D721Med (cell line): ENCODE results near the gene BCAM.
A peak's percentile ranks its signal among the peaks of the same experiment; 100 is the strongest.

Experiments used
- DNase-seq: peaks from one replicate; pipeline ENCODE4 v3.0.0; 2011; ENCODE audit warnings: low spot score; ENCODE audit not compliant: insufficient read length
- FAIRE-seq: peaks from 2 replicates; lab custom pipeline; 2011; peaks lifted over from hg19 to GRCh38; lab: Jason Lieb, UNC
- CTCF ChIP-seq: IDR thresholded peaks from 2 replicates; pipeline ENCODE4 v1.5.1; 2012; ENCODE audit warnings: mild to moderate bottlenecking, control low read depth; ENCODE audit not compliant: insufficient read depth; ENCODE audit errors: missing control alignments

The BCAM gene, protein sequence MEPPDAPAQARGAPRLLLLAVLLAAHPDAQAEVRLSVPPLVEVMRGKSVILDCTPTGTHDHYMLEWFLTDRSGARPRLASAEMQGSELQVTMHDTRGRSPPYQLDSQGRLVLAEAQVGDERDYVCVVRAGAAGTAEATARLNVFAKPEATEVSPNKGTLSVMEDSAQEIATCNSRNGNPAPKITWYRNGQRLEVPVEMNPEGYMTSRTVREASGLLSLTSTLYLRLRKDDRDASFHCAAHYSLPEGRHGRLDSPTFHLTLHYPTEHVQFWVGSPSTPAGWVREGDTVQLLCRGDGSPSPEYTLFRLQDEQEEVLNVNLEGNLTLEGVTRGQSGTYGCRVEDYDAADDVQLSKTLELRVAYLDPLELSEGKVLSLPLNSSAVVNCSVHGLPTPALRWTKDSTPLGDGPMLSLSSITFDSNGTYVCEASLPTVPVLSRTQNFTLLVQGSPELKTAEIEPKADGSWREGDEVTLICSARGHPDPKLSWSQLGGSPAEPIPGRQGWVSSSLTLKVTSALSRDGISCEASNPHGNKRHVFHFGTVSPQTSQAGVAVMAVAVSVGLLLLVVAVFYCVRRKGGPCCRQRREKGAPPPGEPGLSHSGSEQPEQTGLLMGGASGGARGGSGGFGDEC

DNA sequence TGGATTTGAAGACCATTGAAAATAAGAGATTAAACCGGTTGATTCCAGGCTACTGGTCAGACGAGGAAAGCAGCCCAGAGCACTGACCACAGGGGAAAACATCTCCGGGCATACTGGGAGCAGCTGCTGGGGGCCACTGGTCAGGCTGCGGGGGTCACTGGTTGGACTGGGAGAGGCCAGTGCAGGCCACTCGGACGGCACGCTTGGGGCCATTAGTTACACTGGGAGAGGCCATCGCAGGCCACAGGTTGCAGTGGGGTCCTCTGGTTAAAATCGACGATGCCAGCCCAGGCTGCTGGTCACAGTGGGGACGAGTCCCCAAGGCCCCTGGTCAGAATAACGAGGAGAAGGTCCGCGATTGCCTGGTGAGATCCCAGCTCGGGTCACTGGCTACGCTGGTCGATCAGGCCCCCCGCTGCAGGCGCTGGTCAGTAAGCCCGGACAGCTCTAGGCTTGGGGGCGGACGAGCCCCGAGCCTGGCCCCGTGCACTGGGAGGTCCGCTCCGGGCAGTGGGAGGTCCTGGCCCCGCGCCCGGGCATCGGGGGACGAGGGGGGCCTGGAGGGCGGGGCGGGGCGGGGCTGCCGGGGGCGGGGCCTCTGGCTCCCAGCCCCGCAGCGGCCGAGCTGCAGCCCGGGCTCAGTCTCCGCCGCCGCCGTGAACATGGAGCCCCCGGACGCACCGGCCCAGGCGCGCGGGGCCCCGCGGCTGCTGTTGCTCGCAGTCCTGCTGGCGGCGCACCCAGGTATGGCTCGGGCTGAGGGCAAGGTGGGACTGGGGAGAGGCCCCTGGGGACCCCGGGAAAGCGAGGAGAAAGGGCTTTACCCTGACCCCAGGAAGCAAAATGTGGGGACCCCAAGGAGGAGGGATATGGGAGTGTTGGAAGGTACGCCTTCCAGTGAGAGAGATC, at the start of gene BCAM:
BCAM (plus strand) TSS at position 641 of the 909 bp plus-strand sequence; CDS start at position 663, 22 bp downstream.
- FAIRE-seq, result no peak
- DNase-seq, result peak; percentile 94
- no peak for TF ChIP-seq CTCF

GRCh38 chr19:44762038-44762437, 46.9 kb upstream of the BCAM start:
- no peak for TF ChIP-seq CTCF
- no peak for DNase-seq
- no peak for FAIRE-seq

DNA sequence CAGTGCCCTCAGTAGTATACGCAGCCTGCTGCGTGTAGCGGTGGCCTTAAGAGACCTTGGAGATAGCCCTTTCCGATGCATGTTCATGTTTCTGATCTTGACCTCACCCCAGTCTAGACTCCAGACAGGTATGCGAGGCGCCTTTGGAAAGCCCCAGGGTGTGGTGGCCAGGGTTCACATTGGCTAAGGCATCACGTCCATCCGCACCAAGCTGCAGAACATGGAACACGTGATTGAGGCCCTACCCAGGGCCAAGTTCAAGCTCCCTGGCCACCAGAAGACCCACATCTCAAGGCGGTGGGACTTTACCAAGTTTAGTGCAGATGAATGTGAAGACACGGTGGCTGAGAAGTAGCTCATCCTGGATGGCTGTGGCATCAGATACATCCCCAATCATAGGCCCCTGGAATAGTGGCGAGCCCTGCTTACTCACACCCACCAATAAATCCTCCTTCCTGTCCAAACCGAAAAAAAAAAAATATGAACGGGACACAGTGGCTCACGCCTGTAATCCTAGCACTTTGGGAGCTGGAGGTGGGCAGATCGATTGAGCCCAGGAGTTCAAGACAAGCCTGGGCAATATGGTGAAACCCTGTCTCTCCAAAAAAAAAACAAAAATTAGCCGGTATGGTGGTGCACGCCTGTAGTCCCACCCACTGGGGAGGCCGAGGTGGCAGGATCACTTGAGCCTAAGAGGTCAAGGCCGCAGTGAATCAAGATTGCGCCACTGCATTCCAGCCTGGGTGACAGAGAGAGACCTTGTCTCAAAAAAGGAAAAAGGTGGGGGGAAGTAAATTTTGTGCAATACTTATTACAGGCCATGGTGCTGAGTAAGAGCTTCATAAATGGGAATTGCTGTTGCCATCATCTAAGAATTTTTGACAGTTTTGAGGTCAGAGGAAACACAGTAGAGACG, 43.6 kb upstream of the BCAM start:
- FAIRE-seq (no peak), DNase-seq (no peak)
- no peak for TF ChIP-seq CTCF

GRCh38 chr19:44765949-44766335, 43.0 kb upstream of the BCAM start:
- DNase-seq, result no peak
- TF ChIP-seq CTCF, result no peak
- no peak for FAIRE-seq

DNA sequence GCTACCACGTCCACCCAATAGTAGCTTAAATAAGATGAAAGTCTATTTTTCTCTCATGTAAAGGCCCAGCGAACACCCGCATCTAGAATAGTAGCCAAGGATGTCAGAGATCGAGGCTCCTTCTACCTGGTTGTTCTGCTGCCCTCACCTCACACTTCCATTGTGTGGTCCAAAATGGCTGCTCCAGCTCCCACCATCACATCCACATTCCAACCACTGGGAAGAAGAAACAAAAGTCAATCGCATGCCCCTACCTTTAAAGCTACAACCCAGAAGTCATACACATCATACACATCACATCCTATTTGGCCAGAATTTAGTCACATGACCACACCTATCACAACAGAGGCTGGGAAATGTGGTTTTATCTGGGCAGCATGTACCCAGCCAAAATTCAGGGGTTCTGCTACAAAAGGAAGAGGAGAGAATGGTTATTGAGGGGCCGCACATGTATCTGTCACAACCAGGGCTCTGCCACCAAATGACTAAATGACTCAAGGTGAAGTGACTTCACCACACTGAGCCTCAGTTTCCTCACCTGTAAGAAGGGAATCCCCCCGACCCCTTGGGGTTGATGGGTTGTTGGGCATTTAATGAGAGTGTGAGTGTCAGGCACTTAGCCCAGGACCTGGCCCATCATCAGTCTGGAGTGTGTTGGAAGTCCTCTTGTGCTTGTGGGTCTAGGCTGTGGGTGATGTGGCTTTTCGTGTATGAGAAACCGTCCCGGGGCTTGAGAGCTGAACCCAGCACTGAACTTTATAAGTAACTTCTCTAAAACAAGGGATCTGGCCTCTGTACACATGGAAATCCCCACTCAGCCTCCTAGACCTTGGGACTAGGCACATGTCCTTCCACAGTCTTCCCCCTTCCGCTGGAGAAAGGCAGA, 41.4 kb upstream of the BCAM start:
- DNase-seq (no peak), FAIRE-seq (no peak)
- no peak for TF ChIP-seq CTCF
